ENCODE data around the gene ATAT1. TPM values are rescaled to one million over a fixed set of nuclear protein-coding genes. Genes with fewer than 3 reads are reported as not detected.

ATAT1 gene
- total RNA-seq, 2 experiments from 2014 or later = 4.1 to 5.2 TPM

DNA sequence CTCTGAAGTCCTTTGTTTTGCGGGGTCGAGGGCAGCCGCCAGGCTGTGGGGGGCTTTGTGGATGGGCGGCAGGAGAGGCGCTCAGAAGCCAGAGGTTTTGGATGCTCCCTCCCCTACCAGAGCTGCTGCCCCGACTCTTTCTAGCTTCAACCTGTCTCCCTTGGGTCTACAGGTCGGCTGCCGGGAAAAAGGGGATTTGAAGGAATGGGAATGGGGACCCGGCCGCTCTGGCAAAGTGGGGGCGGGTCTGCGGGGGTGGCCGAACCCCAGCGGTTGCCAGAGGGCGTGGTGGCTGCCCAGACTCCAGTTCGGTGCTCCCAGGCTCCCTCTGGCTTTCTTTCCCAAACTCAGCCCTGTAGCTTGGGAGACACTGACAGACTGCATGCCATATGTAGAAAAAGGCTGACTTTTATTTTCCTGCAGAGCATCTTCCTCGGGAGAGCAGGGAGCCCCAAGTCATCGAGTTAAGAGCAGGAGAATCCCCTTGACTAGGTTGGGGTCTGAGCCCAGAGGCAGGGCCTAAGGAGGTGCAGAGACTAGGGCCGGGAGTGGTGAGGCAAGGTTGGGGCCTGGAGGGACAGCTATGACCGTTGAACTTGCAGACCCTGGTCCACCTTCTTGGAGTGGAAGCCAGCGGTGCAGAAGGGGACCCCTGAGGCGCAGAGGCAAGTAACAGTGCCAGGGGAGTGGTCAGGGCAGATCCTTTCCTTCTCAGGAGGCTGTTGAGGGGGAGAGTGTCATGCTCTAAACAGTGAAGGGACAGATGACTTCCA lies 61.2 kb downstream of the ATAT1 start:
- CTCF ChIA-PET = interaction anchor here (0.9 to 6.1 kb wide), 4 partner anchors 9 to 43 kb away, joined by 3 to 49 read pairs (median 16); partner anchors contain the start of genes DHX16 and MDC1
- Histone ChIP-seq H3K4me1 (ENCODE audit: insufficient read depth, low read length) (peaks cover 44% of the 10 kb centered on the region), H3K4me3 (ENCODE audit: low read length) (peak overlapping the region; percentile 99), H3K9me3 (ENCODE audit: control insufficient read depth in 1 of 2, insufficient read depth in 1 of 2, low read length in 2 of 2) (no peaks in the 10 kb centered on the region), H3K36me3 (ENCODE audit: insufficient read depth, low read length) (no peaks in the 10 kb centered on the region), H3K27me3 (ENCODE audit: control insufficient read depth in 1 of 2, insufficient read depth in 2 of 2, low read length in 2 of 2) (no peaks in the 10 kb centered on the region), H3K27ac (ENCODE audit: low read depth in 1 of 2, low read length in 2 of 2) (peak overlapping the region; percentile 96 to 98)
- H3K4me3 Mint-ChIP-seq = peak overlapping the region; percentile 98
- intact Hi-C loops (cut with DNase I, micrococcal nuclease) = loop anchor here in 1 of 2 experiments (1.0 kb wide), 1 partner anchor 29 kb away; the partner anchor contains the start of gene MDC1
- peak overlapping the region; percentile 94 for H3K27ac Mint-ChIP-seq
- ATAC-seq (ENCODE audit: poor library complexity) (no peak), DNase-seq (peak in 1 of 14 experiments; percentile 29)
- H3K36me3 Mint-ChIP-seq (ENCODE audit: low read depth) = peaks cover 34% of the 10 kb centered on the region
- POLR2A ChIA-PET = interaction anchor here (1.2 to 5.2 kb wide), 4 partner anchors 9 to 72 kb away, joined by 4 to 44 read pairs (median 16); partner anchors contain the start of genes MDC1 and TUBB
- no peaks in the 10 kb centered on the region for H3K9me3 Mint-ChIP-seq
- TF ChIP-seq, protein P1, sequence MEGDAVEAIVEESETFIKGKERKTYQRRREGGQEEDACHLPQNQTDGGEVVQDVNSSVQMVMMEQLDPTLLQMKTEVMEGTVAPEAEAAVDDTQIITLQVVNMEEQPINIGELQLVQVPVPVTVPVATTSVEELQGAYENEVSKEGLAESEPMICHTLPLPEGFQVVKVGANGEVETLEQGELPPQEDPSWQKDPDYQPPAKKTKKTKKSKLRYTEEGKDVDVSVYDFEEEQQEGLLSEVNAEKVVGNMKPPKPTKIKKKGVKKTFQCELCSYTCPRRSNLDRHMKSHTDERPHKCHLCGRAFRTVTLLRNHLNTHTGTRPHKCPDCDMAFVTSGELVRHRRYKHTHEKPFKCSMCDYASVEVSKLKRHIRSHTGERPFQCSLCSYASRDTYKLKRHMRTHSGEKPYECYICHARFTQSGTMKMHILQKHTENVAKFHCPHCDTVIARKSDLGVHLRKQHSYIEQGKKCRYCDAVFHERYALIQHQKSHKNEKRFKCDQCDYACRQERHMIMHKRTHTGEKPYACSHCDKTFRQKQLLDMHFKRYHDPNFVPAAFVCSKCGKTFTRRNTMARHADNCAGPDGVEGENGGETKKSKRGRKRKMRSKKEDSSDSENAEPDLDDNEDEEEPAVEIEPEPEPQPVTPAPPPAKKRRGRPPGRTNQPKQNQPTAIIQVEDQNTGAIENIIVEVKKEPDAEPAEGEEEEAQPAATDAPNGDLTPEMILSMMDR (IDR thresholded peaks at IDR 0.05) = no peak
- H3K4me1 Mint-ChIP-seq (ENCODE audit: low read depth) = peaks cover 49% of the 10 kb centered on the region
- H3K27me3 Mint-ChIP-seq = no peaks in the 10 kb centered on the region

DNA sequence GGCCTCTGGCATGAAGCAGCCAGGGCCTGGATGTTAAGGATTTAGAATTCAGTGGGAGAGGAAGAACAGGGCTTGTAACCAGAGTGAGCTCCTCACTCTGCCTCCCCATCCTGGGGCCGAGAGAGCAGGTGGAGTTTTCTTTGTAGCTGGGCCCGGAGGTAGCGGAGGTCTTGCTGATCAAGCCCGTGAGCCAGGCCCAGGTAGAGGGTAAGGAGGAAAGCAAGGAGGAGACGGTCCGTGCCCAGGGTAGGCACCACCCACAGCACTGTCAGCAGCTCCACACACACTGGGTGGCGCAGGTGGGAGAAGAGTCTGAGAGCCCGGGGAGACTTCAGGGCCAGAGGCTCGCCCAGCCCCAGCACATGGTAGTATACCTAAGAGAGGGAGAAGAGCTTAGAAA lies 61.9 kb downstream of the ATAT1 start:
- no peaks in the 10 kb centered on the region for H3K9me3 Mint-ChIP-seq
- CTCF ChIA-PET = interaction anchor here (1.4 to 6.1 kb wide), 3 partner anchors 9 to 43 kb away, joined by 3 to 49 read pairs (median 28); partner anchors contain the start of gene DHX16
- H3K9me3 ChIP-seq (ENCODE audit: control insufficient read depth in 1 of 2, insufficient read depth in 1 of 2, low read length in 2 of 2) = no peaks in the 10 kb centered on the region
- POLR2A ChIA-PET = interaction anchor here (2.3 to 5.2 kb wide), 3 partner anchors 10 to 33 kb away, joined by 11 to 44 read pairs (median 21); partner anchors contain the start of genes MDC1 and TUBB
- no peaks in the 10 kb centered on the region for H3K27me3 Mint-ChIP-seq
- H3K4me3 Mint-ChIP-seq = peak overlapping the region; percentile 98
- peaks cover 48% of the 10 kb centered on the region for H3K4me1 Mint-ChIP-seq (ENCODE audit: low read depth)
- H3K27ac ChIP-seq (ENCODE audit: low read depth in 1 of 2, low read length in 2 of 2) = peak overlapping the region in 1 of 2 donors; percentile 98
- no peaks in the 10 kb centered on the region for H3K36me3 ChIP-seq (ENCODE audit: insufficient read depth, low read length)
- H3K36me3 Mint-ChIP-seq (ENCODE audit: low read depth) = peaks cover 28% of the 10 kb centered on the region
- peak overlapping the region; percentile 99 for H3K4me3 ChIP-seq (ENCODE audit: low read length)
- TF ChIP-seq, protein P1 (IDR thresholded peaks at IDR 0.05) = no peak
- H3K27me3 ChIP-seq (ENCODE audit: control insufficient read depth in 1 of 2, insufficient read depth in 2 of 2, low read length in 2 of 2) = no peaks in the 10 kb centered on the region
- peak overlapping the region; percentile 94 for H3K27ac Mint-ChIP-seq
- DNase-seq = peak in 2 of 14 experiments; percentile 18 to 36
- no peak for ATAC-seq (ENCODE audit: poor library complexity)
- peaks cover 43% of the 10 kb centered on the region for H3K4me1 ChIP-seq (ENCODE audit: insufficient read depth, low read length)
- intact Hi-C loops (cut with DNase I, micrococcal nuclease) = no loop called here

DNA sequence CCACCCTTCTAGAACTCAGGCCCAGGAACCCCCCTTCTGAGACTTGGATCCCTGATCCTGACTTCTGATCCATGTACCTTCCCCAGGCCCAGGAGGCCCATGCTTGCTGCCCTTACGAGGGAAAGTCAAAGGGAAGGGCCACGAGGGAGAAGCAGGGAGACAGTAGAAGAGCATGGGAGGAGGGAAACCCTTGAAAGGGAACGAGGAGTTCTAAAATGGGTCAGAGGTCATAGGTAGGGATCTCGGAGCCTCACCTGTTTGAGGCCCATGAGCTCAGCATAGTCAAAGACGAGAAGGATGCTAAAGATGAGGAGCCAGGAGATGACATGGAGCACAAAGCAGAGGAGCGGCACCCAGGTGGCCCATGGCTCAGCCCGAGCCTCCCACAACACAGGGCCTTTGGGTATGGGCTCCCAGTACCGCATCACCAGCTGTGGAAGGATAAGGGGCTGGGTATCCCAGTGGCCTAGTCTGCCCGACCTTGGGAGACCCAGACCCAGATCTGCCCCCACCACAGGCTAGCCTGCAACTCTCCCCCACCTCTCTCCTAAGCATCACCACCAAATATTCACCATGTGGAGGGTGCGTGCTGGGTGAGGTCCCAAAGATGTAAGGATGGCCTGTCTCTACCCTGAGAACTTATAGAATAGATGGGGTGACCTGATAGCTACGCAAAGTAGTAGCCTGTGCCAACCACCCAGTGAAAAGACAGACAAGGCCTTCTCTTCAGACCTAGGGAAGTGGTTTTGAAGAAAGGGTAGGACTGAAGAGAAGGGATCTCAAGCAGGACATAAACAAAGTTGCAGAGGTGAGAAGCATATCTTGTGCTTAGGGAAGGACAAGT lies 62.6 kb downstream of the ATAT1 start:
- Histone ChIP-seq H3K27ac (ENCODE audit: low read depth in 1 of 2, low read length in 2 of 2) (peak overlapping the region; percentile 28 to 98), H3K36me3 (ENCODE audit: insufficient read depth, low read length) (no peaks in the 10 kb centered on the region), H3K4me1 (ENCODE audit: insufficient read depth, low read length) (peaks cover 43% of the 10 kb centered on the region), H3K4me3 (ENCODE audit: low read length) (no peak overlapping the region), H3K27me3 (ENCODE audit: control insufficient read depth in 1 of 2, insufficient read depth in 2 of 2, low read length in 2 of 2) (no peaks in the 10 kb centered on the region), H3K9me3 (ENCODE audit: control insufficient read depth in 1 of 2, insufficient read depth in 1 of 2, low read length in 2 of 2) (no peaks in the 10 kb centered on the region)
- no peaks in the 10 kb centered on the region for H3K9me3 Mint-ChIP-seq
- POLR2A ChIA-PET = interaction anchor here (1.9 to 5.2 kb wide), 4 partner anchors 10 to 74 kb away, joined by 5 to 44 read pairs (median 16); partner anchors contain the start of genes MDC1 and TUBB
- DNase-seq = no peak
- no peak for ATAC-seq (ENCODE audit: poor library complexity)
- peak overlapping the region; percentile 98 for H3K4me3 Mint-ChIP-seq
- peak overlapping the region; percentile 94 for H3K27ac Mint-ChIP-seq
- H3K4me1 Mint-ChIP-seq (ENCODE audit: low read depth) = peaks cover 48% of the 10 kb centered on the region
- peaks cover 22% of the 10 kb centered on the region for H3K36me3 Mint-ChIP-seq (ENCODE audit: low read depth)
- CTCF ChIA-PET = interaction anchor here (1.4 to 6.1 kb wide), 3 partner anchors 10 to 42 kb away, joined by 3 to 49 read pairs (median 28); partner anchors contain the start of gene DHX16
- intact Hi-C loops (cut with DNase I, micrococcal nuclease) = no loop called here
- TF ChIP-seq, protein P1 (IDR thresholded peaks at IDR 0.05) = no peak
- no peaks in the 10 kb centered on the region for H3K27me3 Mint-ChIP-seq

Data from CD4-positive, alpha-beta T cell (primary cell).